Fibroblast of lung (primary cell): Measurements from ENCODE around the gene TCIRG1.

Experiments
- CTCF ChIP-seq, 2 donors: IDR thresholded peaks in 1 of 2; conservative IDR thresholded peaks in 1 of 2; 1 replicate in 1 of 2; 2 replicates in 1 of 2; pipeline ENCODE4 v1.5.1; 2011 to 2012; ENCODE audit warnings: low read length in 2 of 2, control low read depth in 1 of 2, inconsistent platforms in 1 of 2, low read depth in 1 of 2, mild to moderate bottlenecking in 1 of 2
- EZH2 ChIP-seq: IDR thresholded peaks from 2 replicates; pipeline ENCODE4 v1.5.1; 2012; ENCODE audit warnings: low read length, control low read depth, mild to moderate bottlenecking; ENCODE audit errors: missing control alignments

DNA sequence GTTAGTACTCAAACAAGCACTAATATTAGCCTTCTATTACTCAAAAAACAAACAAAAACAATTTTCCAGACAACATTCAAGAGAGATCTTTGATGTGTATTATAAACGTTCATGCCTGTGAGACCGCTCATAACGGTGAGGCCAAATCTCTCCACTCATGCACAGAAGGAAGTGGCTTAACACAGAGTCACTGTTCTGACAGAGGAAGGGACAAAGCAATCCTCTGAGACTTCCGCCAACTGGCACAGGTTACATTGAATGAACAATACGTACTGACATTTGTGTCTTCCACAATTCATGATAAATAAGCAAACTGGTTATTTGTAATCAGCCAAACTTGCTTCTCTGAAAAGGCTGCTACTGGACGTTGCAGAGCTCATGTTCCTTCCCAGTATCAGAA is 51.9 kb downstream of the TCIRG1 start:
- TF ChIP-seq CTCF (conservative IDR thresholded peaks at IDR 0.05 in 1 of 2, IDR thresholded peaks at IDR 0.05 in 1 of 2; ENCODE audit: low read depth in 1 of 2, low read length in 2 of 2): no peak
- no peak for TF ChIP-seq EZH2
